ENCODE data around the gene ZNF221. TPM values are rescaled to one million over a fixed set of nuclear protein-coding genes. Genes with fewer than 3 reads are reported as not detected.

Gene ZNF221
- total and polyA plus RNA-seq, 9 of the 15 experiments (the other 6 are each of a cell fraction or from before 2014, with no cell fraction given) = 0.32 to 1.4 (median 0.45) TPM

DNA sequence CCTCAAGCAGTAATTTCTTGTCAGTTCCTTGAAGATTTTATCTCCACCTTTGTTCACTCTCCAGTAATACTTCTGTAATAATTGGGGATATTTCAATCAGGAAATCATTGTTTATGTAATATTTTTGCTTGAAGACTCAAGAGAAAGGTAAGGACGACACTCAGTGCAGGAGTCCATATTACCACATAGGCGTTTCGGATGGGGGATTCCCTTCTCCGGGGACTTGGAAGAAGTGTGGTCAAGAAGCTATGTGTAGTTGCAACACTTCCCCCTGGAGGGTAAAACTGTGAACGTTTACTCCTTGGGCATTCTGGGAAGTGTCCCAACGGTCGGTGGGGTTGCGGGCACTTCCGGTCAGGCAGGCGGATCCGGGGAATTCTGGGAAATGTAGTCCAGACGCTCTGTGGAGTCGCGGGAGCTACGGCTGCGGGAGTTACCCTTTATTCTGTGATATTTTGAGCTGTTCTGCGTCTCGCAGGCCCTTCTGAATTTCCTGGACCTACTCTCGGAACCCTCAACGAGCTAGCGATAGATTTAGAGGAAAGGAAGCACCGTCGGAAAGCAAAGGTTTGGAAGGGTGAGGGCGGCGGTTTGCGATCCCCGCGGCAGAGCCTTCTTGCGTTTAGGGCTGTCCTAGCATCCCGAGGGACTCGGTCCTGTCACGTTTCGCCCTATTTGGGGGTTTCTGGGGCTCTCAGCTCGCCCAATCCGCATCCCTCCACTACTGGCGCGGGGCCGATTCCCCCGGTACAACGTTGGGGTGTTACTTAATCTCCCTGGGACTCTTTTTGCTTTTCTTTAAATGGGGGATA lies at the start of gene ZNF221 (continued):
- TF ChIP-seq MYC (IDR thresholded peaks at IDR 0.05; ENCODE audit: low read depth, low read length) = peak; percentile 59; the same call in 1 of the 2 replicates
- TF ChIP-seq MYC (CRISPR knock-in tag; IDR thresholded peaks at IDR 0.05; ENCODE audit: borderline replicate concordance, low read depth) = no peak
- TF ChIP-seq, protein P1, sequence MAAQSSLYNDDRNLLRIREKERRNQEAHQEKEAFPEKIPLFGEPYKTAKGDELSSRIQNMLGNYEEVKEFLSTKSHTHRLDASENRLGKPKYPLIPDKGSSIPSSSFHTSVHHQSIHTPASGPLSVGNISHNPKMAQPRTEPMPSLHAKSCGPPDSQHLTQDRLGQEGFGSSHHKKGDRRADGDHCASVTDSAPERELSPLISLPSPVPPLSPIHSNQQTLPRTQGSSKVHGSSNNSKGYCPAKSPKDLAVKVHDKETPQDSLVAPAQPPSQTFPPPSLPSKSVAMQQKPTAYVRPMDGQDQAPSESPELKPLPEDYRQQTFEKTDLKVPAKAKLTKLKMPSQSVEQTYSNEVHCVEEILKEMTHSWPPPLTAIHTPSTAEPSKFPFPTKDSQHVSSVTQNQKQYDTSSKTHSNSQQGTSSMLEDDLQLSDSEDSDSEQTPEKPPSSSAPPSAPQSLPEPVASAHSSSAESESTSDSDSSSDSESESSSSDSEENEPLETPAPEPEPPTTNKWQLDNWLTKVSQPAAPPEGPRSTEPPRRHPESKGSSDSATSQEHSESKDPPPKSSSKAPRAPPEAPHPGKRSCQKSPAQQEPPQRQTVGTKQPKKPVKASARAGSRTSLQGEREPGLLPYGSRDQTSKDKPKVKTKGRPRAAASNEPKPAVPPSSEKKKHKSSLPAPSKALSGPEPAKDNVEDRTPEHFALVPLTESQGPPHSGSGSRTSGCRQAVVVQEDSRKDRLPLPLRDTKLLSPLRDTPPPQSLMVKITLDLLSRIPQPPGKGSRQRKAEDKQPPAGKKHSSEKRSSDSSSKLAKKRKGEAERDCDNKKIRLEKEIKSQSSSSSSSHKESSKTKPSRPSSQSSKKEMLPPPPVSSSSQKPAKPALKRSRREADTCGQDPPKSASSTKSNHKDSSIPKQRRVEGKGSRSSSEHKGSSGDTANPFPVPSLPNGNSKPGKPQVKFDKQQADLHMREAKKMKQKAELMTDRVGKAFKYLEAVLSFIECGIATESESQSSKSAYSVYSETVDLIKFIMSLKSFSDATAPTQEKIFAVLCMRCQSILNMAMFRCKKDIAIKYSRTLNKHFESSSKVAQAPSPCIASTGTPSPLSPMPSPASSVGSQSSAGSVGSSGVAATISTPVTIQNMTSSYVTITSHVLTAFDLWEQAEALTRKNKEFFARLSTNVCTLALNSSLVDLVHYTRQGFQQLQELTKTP (IDR thresholded peaks at IDR 0.05; ENCODE audit: low read depth in 1 of 2, partially characterized antibody in 2 of 2) = peak; percentile 60 to 95
- TF ChIP-seq SIN3A (IDR thresholded peaks at IDR 0.05; ENCODE audit: borderline replicate concordance in 2 of 2, control insufficient read depth in 1 of 2, low read depth in 2 of 2, low read length in 2 of 2) = 0 out of 4 replicates have a peak, but pooled peaks of 1 of the 2 experiments have one; percentile 31
- peak; percentile 31 for TF ChIP-seq RBBP5 (IDR thresholded peaks at IDR 0.05; ENCODE audit: borderline replicate concordance, insufficient read depth, low read length, poor library complexity, severe bottlenecking)
- no peak for TF ChIP-seq ZFPM2 (CRISPR knock-in tag; IDR thresholded peaks at IDR 0.05)
- no peak for TF ChIP-seq ZNF431 (CRISPR knock-in tag; IDR thresholded peaks at IDR 0.05)
- 0 out of 2 replicates have a peak, but pooled peaks have one; percentile 22 for TF ChIP-seq TOE1 (IDR thresholded peaks at IDR 0.05; ENCODE audit: borderline replicate concordance)
- no peak for TF ChIP-seq TOE1 (CRISPR knock-in tag; IDR thresholded peaks at IDR 0.05; ENCODE audit: borderline replicate concordance, low read depth)
- no peak for TF ChIP-seq OTX1 (CRISPR knock-in tag; IDR thresholded peaks at IDR 0.05)
- peak in 1 of 2 experiments; percentile 90; a peak in 2 of 3 replicates for TF ChIP-seq CBX3 (IDR thresholded peaks at IDR 0.05; ENCODE audit: borderline replicate concordance in 1 of 2, low read length in 2 of 2)
- no peak for TF ChIP-seq ZNF57 (CRISPR knock-in tag; IDR thresholded peaks at IDR 0.05)
- no peak for TF ChIP-seq POLR3G (IDR thresholded peaks at IDR 0.05; ENCODE audit: extremely low read depth, insufficient read length, insufficient replicate concordance)
- TF ChIP-seq ARID1B (IDR thresholded peaks at IDR 0.05) = peak; percentile 30; the same call in 1 of the 2 replicates
- peak; percentile 5; the same call in 1 of the 2 replicates for TF ChIP-seq ERF (CRISPR knock-in tag; IDR thresholded peaks at IDR 0.05)
- TF ChIP-seq JUND (IDR thresholded peaks at IDR 0.05; ENCODE audit: borderline replicate concordance, low read depth, low read length) = peak; percentile 53; the same call in 1 of the 2 replicates
- TF ChIP-seq JUND (tag; IDR thresholded peaks at IDR 0.05; ENCODE audit: borderline replicate concordance, low read depth, low read length) = peak; percentile 41; the same call in 2 of the 3 replicates
- no peak for TF ChIP-seq PML (IDR thresholded peaks at IDR 0.05; ENCODE audit: low read length)
